ENCODE results near the gene ZHX3. TPM values are rescaled to one million over a fixed set of nuclear protein-coding genes. Genes with fewer than 3 reads are reported as not detected.

The ZHX3 gene
- total RNA-seq, 2 donors from 2014 or later, result 10.9 to 11.9 TPM

GRCh38 chr20:41200446-41201202 lies 116.9 kb downstream of the ZHX3 start:
- no peak for TF ChIP-seq POLR2A (IDR thresholded peaks at IDR 0.05)
- TF ChIP-seq, protein P1, sequence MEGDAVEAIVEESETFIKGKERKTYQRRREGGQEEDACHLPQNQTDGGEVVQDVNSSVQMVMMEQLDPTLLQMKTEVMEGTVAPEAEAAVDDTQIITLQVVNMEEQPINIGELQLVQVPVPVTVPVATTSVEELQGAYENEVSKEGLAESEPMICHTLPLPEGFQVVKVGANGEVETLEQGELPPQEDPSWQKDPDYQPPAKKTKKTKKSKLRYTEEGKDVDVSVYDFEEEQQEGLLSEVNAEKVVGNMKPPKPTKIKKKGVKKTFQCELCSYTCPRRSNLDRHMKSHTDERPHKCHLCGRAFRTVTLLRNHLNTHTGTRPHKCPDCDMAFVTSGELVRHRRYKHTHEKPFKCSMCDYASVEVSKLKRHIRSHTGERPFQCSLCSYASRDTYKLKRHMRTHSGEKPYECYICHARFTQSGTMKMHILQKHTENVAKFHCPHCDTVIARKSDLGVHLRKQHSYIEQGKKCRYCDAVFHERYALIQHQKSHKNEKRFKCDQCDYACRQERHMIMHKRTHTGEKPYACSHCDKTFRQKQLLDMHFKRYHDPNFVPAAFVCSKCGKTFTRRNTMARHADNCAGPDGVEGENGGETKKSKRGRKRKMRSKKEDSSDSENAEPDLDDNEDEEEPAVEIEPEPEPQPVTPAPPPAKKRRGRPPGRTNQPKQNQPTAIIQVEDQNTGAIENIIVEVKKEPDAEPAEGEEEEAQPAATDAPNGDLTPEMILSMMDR (IDR thresholded peaks at IDR 0.05), result no peak
- no peak for DNase-seq
- intact Hi-C loops (cut with DNase I), result no loop called here
- no peak for ATAC-seq
- H3K4me3 ChIP-seq, result no peak overlapping the region
- H3K4me1 ChIP-seq, result no peaks in the 10 kb centered on the region
- 83 to 93% methylated on average over 3 of the region's 3 CpGs for WGBS, 2 donors
- no peaks in the 10 kb centered on the region for H3K36me3 ChIP-seq (replicated peaks in 1 of 2; ENCODE audit: insufficient read depth in 1 of 2, low read depth in 2 of 2)
- H3K27me3 ChIP-seq, result no peaks in the 10 kb centered on the region
- peaks cover 0 to 4% (median 0%) of the 10 kb centered on the region in 3 donors for H3K9me3 ChIP-seq
- H3K27ac ChIP-seq, result no peak overlapping the region

- Histone ChIP-seq H3K27ac (no peak overlapping the region), H3K4me1 (no peaks in the 10 kb centered on the region), H3K9me3 (peaks cover 0 to 4% (median 0%) of the 10 kb centered on the region in 3 donors), H3K27me3 (no peaks in the 10 kb centered on the region), H3K36me3 (replicated peaks in 1 of 2; ENCODE audit: insufficient read depth in 1 of 2, low read depth in 2 of 2) (no peaks in the 10 kb centered on the region), H3K4me3 (no peak overlapping the region)
- WGBS, 2 donors, result 96 to 97% methylated on average over 4 of the region's 4 CpGs
- ATAC-seq (no peak), DNase-seq (no peak)
- intact Hi-C loops (cut with DNase I), result no loop called here
- TF ChIP-seq, protein P1 (IDR thresholded peaks at IDR 0.05), result no peak
- TF ChIP-seq POLR2A (IDR thresholded peaks at IDR 0.05), result no peak
Measured at GRCh38 chr20:41198443-41198842, 119.1 kb downstream of the ZHX3 start.

DNA sequence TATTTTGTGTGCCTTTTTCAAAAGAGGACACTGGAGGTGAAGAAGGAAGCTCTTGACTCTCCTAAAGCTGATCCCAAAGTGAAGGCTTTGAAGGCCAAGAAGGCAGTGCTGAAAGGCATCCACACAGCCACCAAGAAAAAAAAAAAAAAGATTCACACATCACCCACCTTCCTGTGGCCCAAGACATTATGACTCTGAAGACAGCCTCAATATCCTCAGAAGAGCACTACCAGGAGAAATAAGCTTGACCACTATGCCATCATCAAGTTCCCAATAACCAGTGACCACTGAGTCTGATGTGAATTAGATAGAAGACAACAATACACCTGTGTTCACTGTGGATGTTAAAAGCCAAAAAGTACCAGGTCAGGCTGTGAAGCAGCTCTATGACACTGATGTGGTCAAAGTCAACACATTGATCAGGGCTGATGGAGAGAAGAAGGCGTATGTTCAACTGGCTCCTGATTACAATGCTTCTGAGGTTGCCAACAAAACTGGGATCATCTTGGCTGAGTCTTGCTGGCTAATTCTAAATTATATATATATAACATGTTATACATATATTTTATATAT lies 120.8 kb downstream of the ZHX3 start:
- peaks cover 0 to 4% (median 0%) of the 10 kb centered on the region in 3 donors for H3K9me3 ChIP-seq
- H3K4me1 ChIP-seq, result no peaks in the 10 kb centered on the region
- DNase-seq (no peak), ATAC-seq (no peak)
- WGBS, 2 donors, result 89 to 94% methylated on average over 1 of the region's 1 CpG
- no peaks in the 10 kb centered on the region for H3K36me3 ChIP-seq (replicated peaks in 1 of 2; ENCODE audit: insufficient read depth in 1 of 2, low read depth in 2 of 2)
- H3K27me3 ChIP-seq, result no peaks in the 10 kb centered on the region
- TF ChIP-seq, protein P1 (IDR thresholded peaks at IDR 0.05), result no peak
- TF ChIP-seq POLR2A (IDR thresholded peaks at IDR 0.05), result no peak
- no peak overlapping the region for H3K4me3 ChIP-seq
- no peak overlapping the region for H3K27ac ChIP-seq
- intact Hi-C loops (cut with DNase I), result no loop called here

- H3K4me1 ChIP-seq, result no peaks in the 10 kb centered on the region
- intact Hi-C loops (cut with DNase I), result no loop called here
- TF ChIP-seq, protein P1 (IDR thresholded peaks at IDR 0.05), result no peak
- TF ChIP-seq POLR2A (IDR thresholded peaks at IDR 0.05), result no peak
- DNase-seq, result no peak
- H3K9me3 ChIP-seq, result peaks cover 0 to 7% (median 0%) of the 10 kb centered on the region in 3 donors
- H3K4me3 ChIP-seq, result no peak overlapping the region
- H3K27ac ChIP-seq, result no peak overlapping the region
- H3K27me3 ChIP-seq, result no peaks in the 10 kb centered on the region
- WGBS, 2 donors, result 93 to 94% methylated on average over 3 of the region's 3 CpGs
- ATAC-seq, result no peak
- no peaks in the 10 kb centered on the region for H3K36me3 ChIP-seq (replicated peaks in 1 of 2; ENCODE audit: insufficient read depth in 1 of 2, low read depth in 2 of 2)
Measured at GRCh38 chr20:41192575-41192974, 125.0 kb downstream of the ZHX3 start.
